Vagina (tissue), 2 donors: ENCODE measurements around the gene MDK. TPM values are rescaled to one million over a fixed set of nuclear protein-coding genes. Genes with fewer than 3 reads are reported as not detected.
A peak's percentile ranks its signal among the peaks of the same experiment; 100 is the strongest.

Experiments
- DNase-seq, 2 donors: peaks; one replicate each; pipeline ENCODE4 v3.0.0-alpha.2; 2017; ENCODE audit errors: extremely low spot score in 2 of 2
- H3K27ac ChIP-seq: fragments of 200-600 bp; sonication (generic); one replicate; pipeline ENCODE4 v1.5.1; 2019
- H3K27me3 ChIP-seq: fragments of 200-600 bp; sonication (generic); one replicate; pipeline ENCODE4 v1.5.1; 2019
- H3K36me3 ChIP-seq, 2 donors: fragments of 200-600 bp; sonication (generic); one replicate each; pipeline ENCODE4 v1.5.1; 2017 to 2019
- H3K4me1 ChIP-seq: fragments of 200-600 bp; sonication (generic); one replicate; pipeline ENCODE4 v1.5.1; 2019
- H3K4me3 ChIP-seq, 2 donors: fragments of 200-600 bp; sonication (generic); 1 replicate in 1 of 2; 2 replicates in 1 of 2; pipeline ENCODE4 v1.5.1; 2016 to 2019
- H3K9me3 ChIP-seq: fragments of 200-600 bp; sonication (generic); one replicate; pipeline ENCODE4 v1.5.1; 2019
- CTCF ChIP-seq, 3 experiments: fragments of 450-650 bp in 2 of 3; fragments of 200-600 bp in 1 of 3; sonication (generic) in 1 of 3; IDR thresholded peaks; one replicate each; pipeline ENCODE4 v1.5.1; 2017 to 2019; ENCODE audit warnings: antibody characterized with exemption in 3 of 3, mild to moderate bottlenecking in 2 of 3, moderate library complexity in 2 of 3
- POLR2A ChIP-seq, 2 donors: fragments of 450-650 bp; IDR thresholded peaks; one replicate each; pipeline ENCODE4 v1.6.1; 2017; ENCODE audit warnings: antibody characterized with exemption in 2 of 2, mild to moderate bottlenecking in 2 of 2, moderate library complexity in 2 of 2
- POLR2AphosphoS5 ChIP-seq, 2 donors: sonication (generic); formaldehyde crosslinking; IDR thresholded peaks; one replicate each; pipeline ENCODE4 v1.9.0; 2017; ENCODE audit warnings: antibody characterized with exemption in 2 of 2, mild to moderate bottlenecking in 2 of 2, low read depth in 1 of 2; ENCODE audit not compliant: insufficient read depth in 1 of 2
- intact Hi-C: fragments of 100-400 bp; cut with DNase I; formaldehyde crosslinking; loops from one replicate; pipeline ENCODE4 v1.15.1; 2023
- total RNA-seq: library from RNA; depleted of rRNA; stranded (reverse); fragments of >200 nt; gene quantifications from one replicate; pipeline ENCODE4 v1.2.3, GENCODE V29; 2016

Gene MDK
- total RNA-seq, 1 donor from 2014 or later, result 142 TPM

- H3K4me1 ChIP-seq, result peaks cover 75% of the 10 kb centered on the region
- intact Hi-C loops, result no loop called here
- no peaks in the 10 kb centered on the region for H3K36me3 ChIP-seq
- no peak overlapping the region for H3K4me3 ChIP-seq
- H3K27me3 ChIP-seq, result no peaks in the 10 kb centered on the region
- peak overlapping the region; percentile 16 for H3K27ac ChIP-seq
- H3K9me3 ChIP-seq, result no peaks in the 10 kb centered on the region
- no peak for TF ChIP-seq POLR2AphosphoS5 (IDR thresholded peaks at IDR 0.05; ENCODE audit: insufficient read depth in 1 of 2, low read depth in 1 of 2)
- peak; percentile 31 to 58 (median 38) for TF ChIP-seq CTCF (IDR thresholded peaks at IDR 0.05)
- DNase-seq, result no peak
Observed at GRCh38 chr11:46352063-46352841, 29.2 kb upstream of the MDK start.

- Histone ChIP-seq H3K27ac (no peak overlapping the region), H3K27me3 (no peaks in the 10 kb centered on the region), H3K4me3 (no peak overlapping the region), H3K9me3 (no peaks in the 10 kb centered on the region), H3K4me1 (peaks cover 72% of the 10 kb centered on the region), H3K36me3 (no peaks in the 10 kb centered on the region)
- DNase-seq, result no peak
- intact Hi-C loops, result no loop called here
- TF ChIP-seq POLR2AphosphoS5 (IDR thresholded peaks at IDR 0.05; ENCODE audit: insufficient read depth in 1 of 2, low read depth in 1 of 2) (no peak), POLR2A (IDR thresholded peaks at IDR 0.05) (no peak), CTCF (IDR thresholded peaks at IDR 0.05) (no peak)
Observed at GRCh38 chr11:46353698-46354097, 27.8 kb upstream of the MDK start.

DNA sequence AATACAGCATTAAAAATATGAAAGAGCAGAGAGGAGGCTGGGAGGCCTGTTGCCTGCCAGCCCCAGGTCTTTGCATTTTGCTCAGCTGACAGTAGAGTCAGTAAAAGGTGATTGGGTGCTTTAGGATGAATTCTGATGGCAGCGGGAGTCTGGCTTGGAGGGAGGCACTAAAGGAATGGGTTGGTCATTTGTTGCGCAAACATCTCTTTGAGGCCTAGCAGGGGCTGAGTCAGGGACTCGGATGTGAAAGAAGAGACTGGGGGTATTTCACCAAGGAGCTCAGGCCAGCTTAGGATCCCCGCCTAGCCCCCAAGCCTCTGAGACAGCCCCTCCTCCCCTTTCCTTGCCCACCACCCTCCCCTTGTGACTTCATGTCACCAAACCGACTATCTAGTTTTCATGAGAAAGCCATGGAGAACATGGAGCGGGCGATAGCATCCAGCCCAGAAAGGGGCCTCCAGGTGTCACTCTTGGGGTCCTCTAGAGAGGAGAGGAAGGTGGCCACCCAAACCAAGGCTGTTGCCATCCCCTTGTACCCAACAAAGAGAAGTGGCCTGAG lies 24.5 kb upstream of the MDK start:
- Histone ChIP-seq H3K27ac (no peak overlapping the region), H3K9me3 (no peaks in the 10 kb centered on the region), H3K27me3 (no peaks in the 10 kb centered on the region), H3K4me3 (no peak overlapping the region), H3K36me3 (no peaks in the 10 kb centered on the region), H3K4me1 (peaks cover 53% of the 10 kb centered on the region)
- intact Hi-C loops, result no loop called here
- no peak for DNase-seq
- no peak for TF ChIP-seq POLR2AphosphoS5 (IDR thresholded peaks at IDR 0.05; ENCODE audit: insufficient read depth in 1 of 2, low read depth in 1 of 2)
- no peak for TF ChIP-seq POLR2A (IDR thresholded peaks at IDR 0.05)
- no peak for TF ChIP-seq CTCF (IDR thresholded peaks at IDR 0.05)

GRCh38 chr11:46357483-46357936 lies 24.0 kb upstream of the MDK start:
- peaks cover 53% of the 10 kb centered on the region for H3K4me1 ChIP-seq

More at GRCh38 chr11:46357483-46357936, 24.0 kb upstream of the MDK start:
- intact Hi-C loops, result no loop called here
- DNase-seq, result no peak
- Histone ChIP-seq H3K4me3 (no peak overlapping the region), H3K9me3 (no peaks in the 10 kb centered on the region), H3K36me3 (no peaks in the 10 kb centered on the region), H3K27me3 (no peaks in the 10 kb centered on the region), H3K27ac (no peak overlapping the region)
- no peak for TF ChIP-seq CTCF (IDR thresholded peaks at IDR 0.05)
- no peak for TF ChIP-seq POLR2A (IDR thresholded peaks at IDR 0.05)
- TF ChIP-seq POLR2AphosphoS5 (IDR thresholded peaks at IDR 0.05; ENCODE audit: insufficient read depth in 1 of 2, low read depth in 1 of 2), result no peak
